Stimulated activated CD4-positive, alpha-beta T cell treated with anti-CD3 and anti-CD28 coated beads, Interleukin-15, amount 100 ng/mL, for 24 hours (primary cell): ENCODE measurements around the gene CNNM3.
"Not testable (repeated sequence)": the region's sequence is repeated elsewhere in the genome, so short reads cannot be mapped to it uniquely, and the experiment has no call there.

Experiments
- DNase-seq: peaks from one replicate; pipeline ENCODE4 v3.0.0-alpha.2; 2020

Gene CNNM3

GRCh38 chr2:96842600-96842999 is 26.5 kb downstream of the CNNM3 start:
- DNase-seq, result no peak

DNA sequence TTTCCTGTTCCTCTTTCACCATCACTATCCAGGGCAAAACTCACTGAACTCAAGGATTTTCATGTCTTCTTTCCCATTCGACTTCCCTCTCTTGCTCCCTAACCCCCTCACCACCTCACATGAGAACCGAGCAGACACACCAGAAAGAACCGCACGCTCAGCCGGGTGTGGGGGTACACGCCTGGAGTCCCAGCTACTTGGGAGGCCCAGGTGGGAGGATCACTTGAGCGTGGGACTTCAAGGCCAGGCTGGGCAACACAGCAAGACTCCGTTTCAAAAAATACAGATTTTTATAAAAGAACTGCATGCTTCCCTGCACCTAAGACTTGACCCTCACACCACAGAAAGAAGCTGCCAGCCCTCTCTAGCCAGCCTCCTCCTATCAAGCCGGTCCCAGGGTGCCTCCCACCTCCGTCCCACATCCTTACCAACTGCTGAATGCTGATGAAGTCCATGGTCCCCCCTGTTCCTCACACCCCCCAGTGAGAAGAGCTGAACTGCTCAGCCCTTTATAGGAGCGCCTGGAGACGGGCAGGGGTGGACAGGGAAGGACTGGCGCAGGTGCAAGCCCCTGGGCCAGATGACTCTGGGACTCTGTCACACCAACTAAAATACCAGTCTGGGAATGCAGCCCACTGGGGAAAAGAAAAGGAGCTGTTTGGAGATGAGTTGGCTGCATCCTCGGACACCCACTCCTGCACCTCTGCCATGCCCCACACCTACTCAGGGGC is 27.6 kb downstream of the CNNM3 start, which contains the start of gene ANKRD23:
Gene ANKRD23 (minus strand): TSS at position 484 of the 731 bp plus-strand sequence. CDS start 29 bp downstream, at position 455.
- DNase-seq, result no peak

- no peak for DNase-seq
These were observed 28.3 kb downstream of the CNNM3 start for GRCh38 chr2:96844405-96844808.

DNA sequence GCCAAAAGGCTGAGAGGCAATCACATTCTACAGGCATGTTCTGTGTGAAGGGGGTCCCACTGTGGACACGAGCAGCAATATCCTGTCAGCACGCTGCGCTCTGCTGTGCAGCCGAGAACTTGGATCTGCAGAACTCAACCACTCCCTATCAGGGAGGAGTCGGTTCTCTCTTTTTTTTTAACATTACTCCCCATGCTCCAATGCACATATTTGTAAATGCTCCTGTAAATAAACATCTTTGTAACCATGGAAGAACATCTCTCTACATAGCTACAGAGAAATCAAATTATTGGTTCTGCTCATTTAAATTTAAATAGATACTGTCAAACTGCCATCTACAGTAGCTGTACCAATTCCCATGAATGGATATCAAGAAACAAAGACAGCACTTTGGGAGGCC is 30.8 kb downstream of the CNNM3 start:
- no peak for DNase-seq

GRCh38 chr2:96847586-96847985 is 31.5 kb downstream of the CNNM3 start:
- DNase-seq, result no peak

GRCh38 chr2:96848264-96848663 is 32.2 kb downstream of the CNNM3 start:
- no peak for DNase-seq

DNA sequence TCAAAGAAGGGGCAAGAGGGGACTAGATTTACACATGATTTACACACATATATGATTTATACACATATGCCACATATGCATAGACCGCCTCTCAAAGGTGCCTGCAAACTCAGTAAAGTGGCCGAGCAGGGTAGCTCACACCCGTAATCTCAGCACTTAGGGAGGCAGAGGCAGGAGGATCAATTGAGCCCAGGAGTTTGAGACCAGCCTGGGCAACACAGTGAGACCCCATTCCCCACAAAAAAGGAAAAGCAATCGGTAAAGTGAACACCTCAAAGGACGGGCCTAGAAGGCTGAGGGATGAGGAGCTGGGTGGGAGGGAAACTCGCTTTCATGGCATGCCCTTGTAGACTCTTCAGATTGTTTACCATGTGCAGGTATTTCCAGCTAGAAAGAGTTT is 36.6 kb downstream of the CNNM3 start:
- no peak for DNase-seq

GRCh38 chr2:96853321-96853720 is 37.3 kb downstream of the CNNM3 start:
- DNase-seq, result no peak

GRCh38 chr2:96856776-96857666 is 41.0 kb downstream of the CNNM3 start:
- DNase-seq, result peak; percentile 64

GRCh38 chr2:96857667-96858372 is 41.8 kb downstream of the CNNM3 start, which contains the start of gene ANKRD39:
ANKRD39 (minus strand) TSS chr2:96858016; CDS start chr2:96857987, 29 bp downstream.
- DNase-seq, result peak; percentile 98

- no peak for DNase-seq
These were observed 43.1 kb downstream of the CNNM3 start for GRCh38 chr2:96859099-96859649.

DNA sequence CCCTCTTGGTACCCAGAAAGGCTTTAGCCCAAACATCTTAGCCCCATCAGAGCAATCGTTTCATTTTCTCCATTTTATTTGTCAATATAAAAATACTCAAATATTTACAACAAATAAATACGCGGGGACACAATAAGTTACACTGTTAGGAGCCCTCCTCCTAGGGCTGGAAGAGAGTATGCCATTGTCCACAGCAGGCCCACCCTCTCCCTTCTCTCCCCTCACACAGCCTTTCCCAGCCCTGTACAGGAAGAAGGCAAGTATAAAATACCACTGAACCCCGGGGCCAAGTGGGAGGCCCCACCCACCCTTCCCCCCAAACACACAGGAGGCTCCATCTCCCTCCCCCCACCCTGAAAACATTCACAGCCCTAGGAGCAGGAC is 43.6 kb downstream of the CNNM3 start:
- DNase-seq, result no peak

DNA sequence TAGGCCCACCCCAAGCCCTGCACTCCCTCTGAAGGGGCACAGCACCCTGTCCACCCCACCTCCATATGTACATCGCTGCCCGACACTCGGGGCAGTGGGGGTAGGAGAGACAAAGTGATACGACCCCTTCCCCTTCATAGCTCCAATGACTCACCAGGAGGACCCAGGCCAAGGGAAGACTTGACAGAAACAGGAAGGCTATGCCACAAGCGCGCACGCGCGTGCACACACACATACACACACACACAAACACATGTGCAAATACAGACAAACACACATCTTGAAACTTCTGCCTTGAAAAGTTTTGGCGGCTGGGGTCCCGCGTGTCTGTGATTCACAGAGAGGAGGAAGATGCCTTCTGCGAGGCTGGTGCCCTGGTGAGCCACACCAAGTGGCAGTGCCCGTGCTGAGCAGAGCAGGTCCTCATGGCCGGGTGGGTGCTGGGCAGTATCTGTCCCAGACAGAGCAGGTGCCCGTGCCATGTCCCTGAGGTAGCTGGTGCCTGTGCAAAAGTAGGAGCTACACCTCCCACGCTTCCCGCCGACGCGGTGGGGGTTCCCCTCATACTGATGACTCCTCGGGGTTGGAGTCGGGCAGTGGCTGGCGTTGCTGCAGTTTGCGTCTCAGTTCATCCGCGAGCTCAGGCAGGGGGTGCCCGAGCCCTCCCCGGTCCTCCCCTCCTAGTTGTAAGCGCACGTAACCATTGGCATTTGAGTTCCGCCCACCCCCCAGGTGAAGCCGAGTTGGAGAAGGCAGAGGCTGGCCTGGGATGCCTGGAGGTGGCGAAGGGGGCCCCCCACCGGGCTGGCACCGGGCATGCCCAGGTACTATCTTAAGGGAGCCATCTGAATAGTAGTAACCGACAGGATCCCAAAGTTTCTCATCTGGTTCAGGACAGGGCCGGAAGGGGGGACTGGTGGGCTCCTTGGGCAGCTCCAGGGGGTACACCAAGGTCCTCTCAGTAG is 44.3 kb downstream of the CNNM3 start:
- DNase-seq, result peak; percentile 65

- DNase-seq, result no peak
These were observed 45.0 kb downstream of the CNNM3 start for GRCh38 chr2:96861074-96861473.

DNA sequence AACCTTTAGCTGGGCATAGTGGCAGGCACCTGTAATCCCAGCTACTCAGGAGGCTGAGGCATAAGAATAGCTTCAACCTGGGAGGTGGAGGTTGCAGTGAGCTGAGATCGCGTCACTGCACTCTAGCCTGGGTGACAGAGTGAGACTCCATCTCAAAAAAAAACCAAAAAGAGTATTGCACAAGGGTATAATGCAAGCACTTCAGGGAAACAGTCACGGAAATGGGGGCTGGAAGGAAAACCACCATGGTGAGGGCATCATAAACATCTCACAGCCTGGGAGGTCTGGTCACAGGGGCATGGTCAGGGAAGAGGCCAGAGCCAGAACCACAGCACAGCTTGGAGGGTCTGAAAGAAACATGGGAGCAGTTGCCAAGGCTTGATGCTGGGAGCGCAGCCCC is 47.0 kb downstream of the CNNM3 start:
- DNase-seq, result not testable (repeated sequence)

GRCh38 chr2:96863575-96864342 is 47.7 kb downstream of the CNNM3 start:
- no peak for DNase-seq

GRCh38 chr2:96864343-96865091 is 48.4 kb downstream of the CNNM3 start:
- DNase-seq, result no peak

- no peak for DNase-seq
These were observed 49.6 kb downstream of the CNNM3 start for GRCh38 chr2:96865654-96866053.

DNA sequence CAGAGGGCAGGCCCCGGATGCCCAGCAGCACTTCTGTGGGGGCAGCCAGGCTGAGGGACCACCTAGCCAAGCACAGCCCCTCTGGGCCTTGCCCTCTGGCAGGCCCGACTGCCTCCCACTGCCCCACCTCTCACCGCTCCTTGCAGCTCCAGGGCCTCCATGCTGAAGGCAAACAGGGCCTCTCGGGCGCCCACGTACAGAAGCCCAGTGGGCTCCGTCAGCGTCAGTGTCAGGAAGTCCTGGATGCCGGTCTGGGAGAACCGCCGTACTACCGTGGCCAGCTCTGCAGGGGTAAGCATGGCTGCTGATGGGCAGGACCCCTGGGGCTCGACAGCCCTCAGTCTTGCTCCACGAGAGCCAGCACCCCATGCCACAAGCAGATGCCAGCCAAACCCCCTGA is 50.1 kb downstream of the CNNM3 start:
- DNase-seq, result no peak

- no peak for DNase-seq
These were observed 50.5 kb downstream of the CNNM3 start for GRCh38 chr2:96866586-96866985.
